Effector memory CD8-positive, alpha-beta T cell (primary cell): ENCODE results near the gene EXO1.
"Not testable (repeated sequence)": the region's sequence is repeated elsewhere in the genome, so short reads cannot be mapped to it uniquely, and the experiment has no call there.

Source experiments
- ATAC-seq: fragments of 150-1000 bp; cut with Tn5 transposase; replicated peaks from 2 replicates; pipeline ENCODE4 v1.10.0; 2021; ENCODE audit warnings: mild to moderate bottlenecking, moderate library complexity
- DNase-seq, 3 experiments: peaks; one replicate each; pipeline ENCODE4 v3.0.0; 2021
- H3K27ac Mint-ChIP-seq, 2 donors: one replicate each; pipeline ENCODE4 v1.8.0; 2022; ENCODE audit warnings: mild to moderate bottlenecking in 2 of 2, mixed read lengths in 2 of 2, moderate library complexity in 2 of 2
- H3K27me3 Mint-ChIP-seq, 2 donors: one replicate each; pipeline ENCODE4 v1.8.0; 2022; ENCODE audit warnings: mixed read lengths in 2 of 2
- H3K36me3 Mint-ChIP-seq: one replicate; pipeline ENCODE4 v1.8.0; 2022; ENCODE audit warnings: mild to moderate bottlenecking, moderate library complexity, mixed read lengths; ENCODE audit not compliant: insufficient read depth
- H3K4me1 Mint-ChIP-seq, 2 donors: one replicate each; pipeline ENCODE4 v1.8.0; 2022; ENCODE audit warnings: low read depth in 2 of 2, mixed read lengths in 2 of 2
- H3K4me3 Mint-ChIP-seq, 2 donors: one replicate each; pipeline ENCODE4 v1.8.0; 2022; ENCODE audit warnings: mild to moderate bottlenecking in 2 of 2, mixed read lengths in 2 of 2, moderate library complexity in 2 of 2
- H3K9me3 Mint-ChIP-seq, 2 donors: one replicate each; pipeline ENCODE4 v1.8.0; 2022; ENCODE audit warnings: mixed read lengths in 2 of 2

The EXO1 gene

GRCh38 chr1:241822846-241823245 is 25.2 kb upstream of the EXO1 start:
- no peak for ATAC-seq
- no peak overlapping the region for H3K27ac Mint-ChIP-seq
- H3K36me3 Mint-ChIP-seq = no peaks in the 10 kb centered on the region
- no peak for DNase-seq
- H3K4me1 Mint-ChIP-seq = no peaks in the 10 kb centered on the region
- no peak overlapping the region for H3K4me3 Mint-ChIP-seq
- peaks cover 17 to 21% of the 10 kb centered on the region in 2 donors for H3K27me3 Mint-ChIP-seq
- no peaks in the 10 kb centered on the region for H3K9me3 Mint-ChIP-seq

- ATAC-seq = no peak
- Mint-ChIP-seq H3K4me1 (no peaks in the 10 kb centered on the region), H3K27me3 (peaks cover 15 to 22% of the 10 kb centered on the region in 2 donors), H3K9me3 (no peaks in the 10 kb centered on the region), H3K36me3 (no peaks in the 10 kb centered on the region), H3K27ac (no peak overlapping the region), H3K4me3 (no peak overlapping the region)
- DNase-seq = no peak
These were observed 24.1 kb upstream of the EXO1 start for GRCh38 chr1:241823925-241824324.

DNA sequence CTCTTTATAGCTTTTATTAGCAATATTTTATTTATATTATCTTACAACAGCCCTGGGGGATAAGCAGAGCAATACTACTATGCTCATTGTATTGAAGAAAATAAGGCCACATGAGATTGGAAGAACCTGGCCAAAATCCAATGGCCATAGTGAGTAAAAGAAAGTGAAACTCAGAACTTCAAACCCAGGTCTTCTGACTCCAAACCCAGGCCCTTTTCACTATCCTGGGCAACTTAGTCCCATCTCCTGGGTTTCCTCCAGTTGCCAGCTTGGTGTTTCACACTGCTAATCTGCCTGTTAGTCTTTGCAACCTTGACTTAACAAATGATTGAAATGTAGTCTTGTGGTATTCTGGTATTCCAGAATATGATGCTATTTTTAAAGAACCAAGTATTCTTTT is 22.4 kb upstream of the EXO1 start:
- H3K27me3 Mint-ChIP-seq = peaks cover 24 to 31% of the 10 kb centered on the region in 2 donors
- H3K9me3 Mint-ChIP-seq = no peaks in the 10 kb centered on the region
- no peak overlapping the region for H3K27ac Mint-ChIP-seq
- no peak overlapping the region for H3K4me3 Mint-ChIP-seq
- H3K4me1 Mint-ChIP-seq = no peaks in the 10 kb centered on the region
- H3K36me3 Mint-ChIP-seq = no peaks in the 10 kb centered on the region
- ATAC-seq (no peak), DNase-seq (no peak)

DNA sequence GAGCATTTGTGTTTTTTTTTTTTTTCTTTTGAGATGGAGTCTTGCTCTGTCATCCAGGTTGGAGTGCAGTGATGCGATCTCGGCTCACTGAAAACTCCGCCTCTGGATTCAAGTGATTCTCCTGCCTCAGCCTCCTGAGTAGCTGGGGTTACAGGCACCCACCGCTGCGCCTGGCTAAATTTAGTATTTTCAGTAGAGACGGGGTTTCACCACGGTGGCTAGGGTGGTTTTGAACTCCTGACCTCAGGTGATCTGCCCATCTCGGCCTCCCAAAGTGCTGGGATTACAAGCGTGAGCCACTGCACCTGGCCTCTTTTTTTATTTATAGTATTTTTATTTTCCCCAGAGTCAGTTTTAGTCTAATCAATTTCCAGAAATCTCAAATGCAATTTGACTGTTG is 21.4 kb upstream of the EXO1 start:
- ATAC-seq, H3K4me1 Mint-ChIP-seq, DNase-seq, H3K4me3 Mint-ChIP-seq, H3K27ac Mint-ChIP-seq, H3K9me3 Mint-ChIP-seq, H3K36me3 Mint-ChIP-seq: not testable (repeated sequence)
- peaks cover 30 to 34% of the 10 kb centered on the region in 2 donors for H3K27me3 Mint-ChIP-seq

DNA sequence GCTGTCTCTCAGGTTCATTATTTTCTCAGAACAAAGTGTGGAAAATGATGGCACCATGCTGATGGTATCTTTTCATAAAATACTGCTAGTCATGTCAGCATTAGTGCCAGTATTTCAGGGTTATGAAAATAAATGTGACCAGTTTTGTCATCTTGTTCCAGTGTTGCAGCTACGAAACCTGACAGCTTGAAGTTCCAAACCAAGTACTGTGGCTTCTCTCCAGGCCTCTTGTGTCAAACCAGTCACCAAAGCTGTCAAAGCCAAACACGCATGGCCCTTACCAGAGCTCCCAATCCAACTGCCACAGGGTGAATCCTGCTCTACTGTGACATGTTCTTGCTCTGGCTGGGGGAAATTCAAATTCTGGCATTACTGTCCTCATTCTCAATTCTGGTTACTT is 20.7 kb upstream of the EXO1 start:
- Mint-ChIP-seq H3K36me3 (no peaks in the 10 kb centered on the region), H3K27me3 (peaks cover 37 to 40% of the 10 kb centered on the region in 2 donors), H3K4me1 (no peaks in the 10 kb centered on the region), H3K9me3 (no peaks in the 10 kb centered on the region), H3K4me3 (no peak overlapping the region), H3K27ac (no peak overlapping the region)
- DNase-seq (no peak), ATAC-seq (no peak)

DNA sequence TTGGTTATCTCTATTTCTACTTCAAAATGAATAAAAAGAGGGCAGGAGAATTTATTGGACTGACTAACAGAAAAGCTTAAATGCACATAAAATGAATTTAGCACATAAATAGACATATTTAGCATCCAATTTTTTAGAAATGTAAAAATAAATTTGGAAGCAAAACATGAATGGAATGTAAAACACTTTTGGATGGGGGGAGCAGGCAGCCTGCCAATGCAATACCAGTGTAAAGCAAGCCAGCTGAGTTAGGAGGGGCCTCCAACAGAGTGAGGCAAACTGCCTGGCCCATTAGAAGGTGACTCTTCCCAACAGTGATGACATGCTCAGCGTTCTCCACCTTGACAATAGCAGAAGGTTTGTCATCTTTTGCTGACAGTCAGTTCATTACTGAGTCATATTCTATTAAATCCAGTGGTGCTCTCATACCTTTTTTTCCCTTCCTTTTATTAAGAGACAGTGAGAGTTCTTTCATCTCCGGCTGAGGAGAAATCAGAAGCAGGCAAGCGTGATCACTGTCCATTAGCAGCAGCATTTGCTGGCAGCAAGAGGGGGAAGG is 19.5 kb upstream of the EXO1 start:
- H3K4me3 Mint-ChIP-seq = no peak overlapping the region
- no peak for ATAC-seq

DNA sequence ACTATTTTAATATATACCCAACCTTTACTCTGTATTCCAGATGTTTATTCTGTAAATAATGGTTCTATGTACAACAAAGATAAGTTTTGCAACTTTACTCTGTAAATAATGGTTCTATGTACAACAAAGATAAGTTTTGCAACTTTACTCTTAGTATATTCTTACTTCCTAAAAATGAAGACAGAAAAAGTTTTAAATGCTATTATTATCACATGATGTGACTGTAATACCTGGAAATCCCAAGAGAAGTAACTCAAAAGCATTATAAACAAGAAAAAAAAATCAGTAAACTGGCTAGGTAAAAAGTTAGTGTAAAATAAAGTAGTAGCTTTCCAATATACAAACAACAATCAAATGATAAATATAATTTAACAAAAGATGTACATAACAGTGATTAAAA is 18.5 kb upstream of the EXO1 start:
- H3K4me3 Mint-ChIP-seq = no peak overlapping the region
- DNase-seq = no peak
- no peaks in the 10 kb centered on the region for H3K36me3 Mint-ChIP-seq
- peaks cover 45 to 54% of the 10 kb centered on the region in 2 donors for H3K27me3 Mint-ChIP-seq
- H3K4me1 Mint-ChIP-seq = no peaks in the 10 kb centered on the region
- no peak for ATAC-seq
- no peaks in the 10 kb centered on the region for H3K9me3 Mint-ChIP-seq
- H3K27ac Mint-ChIP-seq = no peak overlapping the region

More for the DNA sequence above, 19.5 kb upstream of the EXO1 start:
- Mint-ChIP-seq H3K4me1 (no peaks in the 10 kb centered on the region), H3K36me3 (no peaks in the 10 kb centered on the region), H3K27me3 (peaks cover 45 to 53% of the 10 kb centered on the region in 2 donors), H3K9me3 (no peaks in the 10 kb centered on the region), H3K27ac (no peak overlapping the region)
- no peak for DNase-seq

DNA sequence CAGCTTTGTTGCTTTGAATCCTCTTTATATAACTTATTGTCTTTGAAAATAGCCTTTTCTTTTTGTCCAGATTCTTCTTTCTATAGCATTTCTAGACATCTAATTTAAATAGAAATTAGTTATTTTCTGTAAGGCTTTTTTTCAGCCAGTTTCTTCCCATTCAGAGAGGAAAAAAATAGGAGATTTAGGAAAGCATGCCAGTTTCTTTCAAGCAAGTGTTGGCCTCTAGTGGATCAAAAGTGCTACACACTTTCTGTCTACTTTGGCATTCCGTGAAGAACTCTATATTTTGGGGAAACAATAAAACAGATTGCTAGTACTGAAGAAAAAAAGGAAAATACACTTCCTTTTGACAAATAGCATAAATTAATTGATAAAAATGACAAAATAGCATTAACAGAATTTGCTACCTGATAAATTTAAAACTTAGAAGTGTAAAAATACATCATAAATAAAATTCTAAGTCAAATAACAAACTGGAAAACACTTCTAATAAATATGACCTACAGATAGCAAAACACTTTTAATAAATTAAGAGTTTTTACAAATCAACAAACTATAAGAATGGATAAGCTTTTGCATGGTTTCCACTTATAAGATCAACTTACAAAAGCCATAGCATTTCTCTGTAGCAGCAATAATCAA is 13.1 kb upstream of the EXO1 start:
- DNase-seq (no peak), ATAC-seq (no peak)
- Mint-ChIP-seq H3K4me1 (peaks cover 0 to 2% of the 10 kb centered on the region in 2 donors), H3K9me3 (no peaks in the 10 kb centered on the region), H3K27ac (no peak overlapping the region), H3K36me3 (no peaks in the 10 kb centered on the region), H3K4me3 (no peak overlapping the region), H3K27me3 (peaks cover 40 to 49% of the 10 kb centered on the region in 2 donors)

DNA sequence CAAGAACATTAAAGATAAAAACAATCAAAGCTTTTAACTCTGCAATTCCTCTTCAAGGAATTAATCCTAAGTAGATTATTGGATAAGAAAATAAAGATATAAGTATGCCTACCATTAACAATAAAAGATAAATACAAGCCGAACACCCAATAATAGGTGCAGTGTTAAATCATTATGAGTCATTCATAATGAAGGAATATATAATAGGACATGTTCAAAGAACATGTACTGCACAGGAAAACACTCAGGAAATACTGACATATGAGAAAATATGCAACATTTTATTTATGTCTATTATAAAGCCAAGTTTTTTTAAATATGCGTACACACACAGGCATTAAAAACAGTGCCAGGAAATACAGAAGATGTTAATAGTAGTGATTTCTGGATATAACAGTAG is 11.1 kb upstream of the EXO1 start:
- no peaks in the 10 kb centered on the region for H3K36me3 Mint-ChIP-seq
- no peak overlapping the region for H3K4me3 Mint-ChIP-seq
- DNase-seq = no peak
- peaks cover 35 to 52% of the 10 kb centered on the region in 2 donors for H3K27me3 Mint-ChIP-seq
- peaks cover 0 to 2% of the 10 kb centered on the region in 2 donors for H3K4me1 Mint-ChIP-seq
- H3K9me3 Mint-ChIP-seq = no peaks in the 10 kb centered on the region
- no peak overlapping the region for H3K27ac Mint-ChIP-seq
- ATAC-seq = no peak

DNA sequence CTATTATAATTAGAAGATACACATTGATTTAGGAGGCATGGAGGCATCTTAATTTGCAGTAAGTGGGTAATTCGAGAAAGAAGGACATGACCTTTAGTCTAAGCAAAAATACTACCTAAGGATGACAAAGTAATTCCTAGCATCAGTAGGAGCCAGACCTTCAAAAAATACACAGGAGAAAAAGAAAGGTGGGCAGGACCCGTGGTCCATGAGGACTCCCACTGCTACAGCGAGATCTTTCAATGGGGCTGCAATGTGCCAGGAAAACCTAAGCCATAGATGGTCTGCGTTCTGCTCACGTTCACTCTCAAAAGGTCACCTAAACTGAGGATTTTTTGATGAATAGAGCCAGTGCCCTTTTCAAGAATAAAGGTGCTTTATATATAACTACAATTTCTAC is 10.6 kb upstream of the EXO1 start:
- H3K9me3 Mint-ChIP-seq = no peaks in the 10 kb centered on the region
- H3K36me3 Mint-ChIP-seq = no peaks in the 10 kb centered on the region
- DNase-seq (no peak), ATAC-seq (no peak)
- peaks cover 30 to 50% of the 10 kb centered on the region in 2 donors for H3K27me3 Mint-ChIP-seq
- H3K4me1 Mint-ChIP-seq = peaks cover 0 to 2% of the 10 kb centered on the region in 2 donors
- H3K27ac Mint-ChIP-seq = no peak overlapping the region
- H3K4me3 Mint-ChIP-seq = no peak overlapping the region

- Mint-ChIP-seq H3K4me1 (peaks cover 0 to 2% of the 10 kb centered on the region in 2 donors), H3K27me3 (peaks cover 31 to 50% of the 10 kb centered on the region in 2 donors), H3K9me3 (no peaks in the 10 kb centered on the region), H3K27ac (no peak overlapping the region), H3K4me3 (no peak overlapping the region), H3K36me3 (no peaks in the 10 kb centered on the region)
- ATAC-seq (no peak), DNase-seq (no peak)
These were observed 10.1 kb upstream of the EXO1 start for GRCh38 chr1:241837901-241838300.

GRCh38 chr1:241838897-241839296 is 9.1 kb upstream of the EXO1 start:
- no peak for DNase-seq

DNA sequence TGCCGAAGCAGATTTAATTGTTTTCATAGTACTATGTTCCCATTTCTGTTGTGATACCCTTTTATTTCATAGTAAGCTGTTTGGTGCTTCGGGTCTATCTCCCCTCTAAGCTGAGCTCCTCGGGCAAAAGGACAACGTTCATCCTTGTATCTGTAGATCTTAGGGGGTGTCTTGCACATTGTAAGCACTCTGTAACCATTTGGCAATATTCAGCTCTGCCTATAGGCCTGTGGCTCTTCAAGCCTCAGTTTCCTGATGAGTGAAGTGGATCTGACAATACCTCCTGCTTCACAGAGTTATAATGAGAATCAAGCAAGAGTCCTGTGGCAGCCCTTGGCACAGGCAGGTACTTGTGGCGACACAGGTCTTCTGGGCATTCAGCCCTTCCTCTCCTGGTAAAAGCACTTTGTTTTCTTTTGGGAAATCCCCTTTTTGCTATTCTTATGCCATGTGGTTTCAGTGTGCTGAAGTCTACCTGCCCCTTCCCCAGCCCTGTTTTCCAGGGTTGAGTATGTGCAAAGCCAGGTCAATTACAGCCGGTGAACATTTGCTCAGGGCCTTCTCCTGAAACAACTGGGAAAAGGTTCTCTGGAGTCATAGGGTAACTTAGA is 8.5 kb upstream of the EXO1 start:
- Mint-ChIP-seq H3K27ac (no peak overlapping the region), H3K36me3 (no peaks in the 10 kb centered on the region), H3K4me3 (no peak overlapping the region), H3K4me1 (peaks cover 0 to 2% of the 10 kb centered on the region in 2 donors), H3K27me3 (peaks cover 23 to 37% of the 10 kb centered on the region in 2 donors), H3K9me3 (no peaks in the 10 kb centered on the region)
- DNase-seq (no peak), ATAC-seq (no peak)

More at GRCh38 chr1:241838897-241839296, 9.1 kb upstream of the EXO1 start:
- no peaks in the 10 kb centered on the region for H3K36me3 Mint-ChIP-seq
- no peak overlapping the region for H3K27ac Mint-ChIP-seq
- ATAC-seq = no peak
- peaks cover 26 to 42% of the 10 kb centered on the region in 2 donors for H3K27me3 Mint-ChIP-seq
- H3K4me1 Mint-ChIP-seq = peaks cover 0 to 2% of the 10 kb centered on the region in 2 donors
- H3K9me3 Mint-ChIP-seq = no peaks in the 10 kb centered on the region
- no peak overlapping the region for H3K4me3 Mint-ChIP-seq

- Mint-ChIP-seq H3K4me1 (peaks cover 0 to 2% of the 10 kb centered on the region in 2 donors), H3K4me3 (no peak overlapping the region), H3K36me3 (no peaks in the 10 kb centered on the region), H3K27me3 (peaks cover 23 to 37% of the 10 kb centered on the region in 2 donors), H3K9me3 (no peaks in the 10 kb centered on the region), H3K27ac (no peak overlapping the region)
- no peak for ATAC-seq
- no peak for DNase-seq
These were observed 7.8 kb upstream of the EXO1 start for GRCh38 chr1:241840164-241840563.
